HG03066 (cell line): ENCODE data around the gene SREBF1.
A peak's percentile ranks its signal among the peaks of the same experiment; 100 is the strongest.

Experiments
- ATAC-seq: cut with Tn5 transposase; IDR thresholded peaks from one replicate; pipeline ENCODE4 v1.9.1; 2021; ENCODE audit warnings: low read depth; ENCODE audit not compliant: unreplicated experiment

Gene SREBF1

DNA sequence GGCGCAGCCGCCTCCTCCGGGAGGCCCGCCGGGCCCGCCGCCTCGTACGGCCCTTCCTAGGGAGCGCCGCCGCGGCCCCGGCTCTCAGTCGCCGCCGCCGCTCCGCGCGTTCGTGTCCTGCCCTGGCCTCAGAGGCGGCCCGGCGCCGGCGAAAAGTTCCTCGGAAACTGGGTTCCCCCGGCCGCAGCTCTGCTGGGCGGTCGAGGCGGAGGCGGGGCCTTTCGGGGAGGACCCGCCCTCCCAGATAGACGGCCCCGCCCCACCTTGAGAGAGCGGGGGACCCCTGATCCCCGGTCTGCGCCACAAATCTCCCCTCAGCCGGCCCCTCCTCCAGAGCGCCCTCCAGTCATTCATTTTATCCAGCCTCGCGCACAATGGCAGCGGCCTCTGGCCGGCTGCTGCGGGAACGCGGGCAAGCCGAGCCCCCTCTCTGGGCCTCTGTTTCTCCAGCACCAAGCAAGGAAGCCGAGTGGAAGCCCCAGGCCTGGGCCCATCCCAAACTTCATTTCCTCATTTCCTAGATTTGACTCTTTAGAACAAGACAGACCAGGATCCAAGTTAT, at the start of gene SREBF1:
Gene SREBF1, minus strand, starts transcription at position 169 of the 562 bp plus-strand sequence. CDS start 169 bp downstream, outside the sequence.
- ATAC-seq = peak; percentile 34

GRCh38 chr17:17886226-17886625, 49.4 kb upstream of the SREBF1 start:
- no peak for ATAC-seq

GRCh38 chr17:17884391-17885357, 47.9 kb upstream of the SREBF1 start:
- ATAC-seq = no peak

- ATAC-seq = no peak
Observed at GRCh38 chr17:17883801-17884200, 47.0 kb upstream of the SREBF1 start.

- ATAC-seq = no peak
Observed at GRCh38 chr17:17882082-17882581, 45.3 kb upstream of the SREBF1 start.

DNA sequence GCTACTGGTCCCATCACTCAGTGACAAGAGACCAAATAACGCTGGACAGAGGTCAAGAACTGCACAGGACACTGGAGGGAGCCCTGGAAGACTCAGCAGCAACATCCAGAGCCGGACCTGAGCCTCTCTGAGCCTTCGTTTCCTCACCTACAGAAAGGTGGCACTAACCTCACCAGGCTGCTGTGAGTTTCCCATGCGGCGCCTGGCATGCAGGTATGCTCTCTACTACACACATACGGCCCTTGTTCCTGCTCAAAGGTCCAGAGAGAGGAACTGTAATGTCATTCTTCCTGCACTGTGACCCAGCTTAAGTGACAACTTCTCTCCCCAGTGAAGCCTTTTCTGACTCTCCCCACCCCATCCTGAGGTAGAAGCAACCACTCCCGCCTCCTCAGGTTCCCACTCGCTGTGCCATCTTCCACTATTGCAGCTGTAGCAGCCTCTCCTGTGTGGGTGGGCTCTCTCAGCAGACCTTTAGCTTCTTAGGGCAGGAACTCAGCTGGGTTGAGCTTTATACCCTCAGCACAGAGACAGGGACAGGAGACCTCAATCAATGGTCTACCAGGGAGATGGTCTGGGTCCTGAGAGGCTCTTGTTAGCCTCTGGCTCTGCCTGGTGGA, 43.9 kb upstream of the SREBF1 start:
- ATAC-seq = no peak

DNA sequence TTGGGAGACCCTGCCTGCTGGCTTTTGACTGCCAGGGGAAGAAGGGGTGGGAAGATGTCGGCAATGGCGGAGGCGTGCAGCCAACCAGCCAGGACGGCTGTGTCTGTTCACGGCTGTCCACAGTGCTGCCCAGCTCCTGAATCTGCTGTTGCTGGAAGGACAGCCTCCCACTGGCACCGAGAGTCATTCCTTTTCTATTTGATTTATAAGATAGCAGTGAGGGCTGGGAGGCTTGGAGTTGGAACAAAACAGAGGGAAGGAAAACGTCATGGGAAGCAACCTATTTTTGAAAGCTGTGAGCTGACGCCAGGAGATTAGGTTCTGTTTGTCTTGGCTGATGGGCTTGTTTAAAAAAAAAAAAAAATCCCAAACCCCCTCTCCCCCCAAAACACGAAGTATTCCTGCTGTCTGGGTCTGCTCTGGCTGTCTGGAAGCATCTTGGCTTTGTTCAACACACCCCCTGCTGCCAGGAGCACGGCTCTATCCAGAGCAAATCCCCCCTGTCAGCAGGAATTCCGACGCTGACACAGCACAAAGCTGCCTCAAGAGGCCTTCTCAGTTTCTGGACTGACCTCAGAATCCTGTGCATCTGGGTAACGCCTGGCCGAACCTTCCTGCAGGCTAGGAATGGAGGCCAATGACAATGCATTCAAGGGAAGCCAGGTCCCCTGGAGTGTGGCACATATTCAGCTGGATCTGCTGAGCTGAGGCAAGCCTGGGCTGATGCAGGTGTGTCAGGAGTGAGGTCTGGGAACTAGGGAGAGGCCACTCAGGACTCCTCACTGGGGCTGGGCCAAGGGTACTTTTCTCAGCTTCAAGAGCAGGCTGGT, 41.0 kb upstream of the SREBF1 start:
- ATAC-seq = no peak

DNA sequence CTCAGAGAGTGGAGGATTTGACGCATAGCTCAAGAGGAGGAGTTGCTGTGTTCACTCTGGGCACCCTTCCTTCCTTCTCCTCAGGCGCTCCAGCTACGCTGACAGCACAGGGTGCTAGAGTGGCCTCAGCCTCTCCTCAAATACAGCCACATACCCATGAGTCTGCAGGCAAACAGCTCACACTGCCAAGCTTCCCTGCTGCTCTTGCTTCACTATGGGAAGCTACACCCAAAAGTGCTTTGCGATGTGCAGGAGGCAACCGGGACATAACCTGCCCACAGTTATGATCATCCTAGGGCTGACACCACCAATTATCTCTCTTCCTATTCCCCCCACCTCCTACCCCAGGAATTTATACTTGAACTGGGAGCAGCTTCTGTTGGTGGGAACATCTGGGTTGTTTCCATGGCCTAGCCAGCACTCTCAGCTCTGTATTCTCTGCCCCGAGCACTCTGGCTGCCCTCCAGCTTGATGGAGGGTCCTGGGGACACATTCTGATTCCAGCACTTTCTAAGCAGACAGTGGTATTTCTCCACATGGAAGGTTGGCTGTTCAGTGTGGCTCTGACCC, 40.3 kb upstream of the SREBF1 start:
- no peak for ATAC-seq

GRCh38 chr17:17874478-17874877, 37.7 kb upstream of the SREBF1 start:
- ATAC-seq = no peak

DNA sequence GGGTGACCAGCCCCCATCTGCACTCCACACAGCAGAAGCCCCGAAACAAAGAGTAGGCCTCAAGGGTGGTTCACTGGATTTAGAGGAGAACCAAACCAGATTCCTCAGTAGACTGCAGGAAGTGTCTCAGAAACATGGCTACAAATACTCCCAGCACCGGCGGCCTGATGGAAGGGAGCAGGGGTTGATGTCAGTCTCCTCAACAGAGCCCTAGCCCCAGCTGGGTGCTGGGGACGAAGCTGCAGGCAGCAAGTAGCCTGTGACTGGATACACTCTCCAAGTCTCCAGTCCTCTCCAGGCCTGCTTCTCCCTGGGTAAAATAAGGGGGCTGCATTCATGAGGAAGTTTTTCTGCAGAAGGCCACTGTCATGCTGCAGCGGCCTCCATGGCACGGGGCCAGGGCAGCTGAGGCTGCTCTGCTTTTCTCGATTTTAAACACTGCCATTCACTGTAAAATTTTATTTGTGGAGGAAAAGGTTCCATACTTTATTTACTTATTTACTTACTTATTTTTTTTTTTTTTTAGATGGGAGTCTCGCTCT, 36.7 kb upstream of the SREBF1 start:
- no peak for ATAC-seq

DNA sequence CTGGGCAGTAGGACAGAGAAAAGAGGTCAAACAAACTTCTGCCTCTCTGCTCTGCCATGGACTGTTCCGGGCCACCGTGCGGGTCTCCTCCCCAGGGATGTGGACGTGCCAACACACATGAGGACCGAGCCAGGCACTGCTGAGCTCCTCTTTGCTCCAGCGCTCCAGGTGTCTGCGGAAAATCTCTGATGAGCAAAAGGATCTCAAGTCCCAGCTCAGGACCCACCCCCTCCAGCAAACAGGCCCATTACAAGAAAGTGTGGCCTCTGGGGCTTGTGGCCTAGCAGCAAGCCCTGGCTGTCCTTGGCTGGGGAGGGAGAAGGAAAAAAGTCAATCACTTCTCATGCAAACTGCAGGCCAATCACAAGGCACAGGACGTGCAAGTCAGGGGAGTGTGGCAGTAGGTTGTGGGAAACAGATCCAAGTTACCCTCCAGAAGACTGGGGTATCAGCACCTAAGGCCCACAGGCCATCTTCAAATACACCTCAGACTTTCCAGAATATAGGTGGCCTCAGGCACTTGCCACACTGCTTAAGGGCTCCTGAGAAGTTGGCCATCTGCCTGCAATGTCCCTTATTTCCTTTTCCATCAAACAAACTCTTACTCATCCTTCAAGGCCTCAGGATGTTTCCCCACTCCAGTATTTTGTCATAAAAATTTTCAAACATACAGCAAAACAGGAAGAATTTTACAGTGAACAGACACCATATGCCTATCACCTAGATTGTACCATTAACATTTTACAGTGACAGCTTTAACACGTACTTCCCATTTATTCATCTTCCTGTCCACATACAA, 36.0 kb upstream of the SREBF1 start:
- ATAC-seq = no peak

DNA sequence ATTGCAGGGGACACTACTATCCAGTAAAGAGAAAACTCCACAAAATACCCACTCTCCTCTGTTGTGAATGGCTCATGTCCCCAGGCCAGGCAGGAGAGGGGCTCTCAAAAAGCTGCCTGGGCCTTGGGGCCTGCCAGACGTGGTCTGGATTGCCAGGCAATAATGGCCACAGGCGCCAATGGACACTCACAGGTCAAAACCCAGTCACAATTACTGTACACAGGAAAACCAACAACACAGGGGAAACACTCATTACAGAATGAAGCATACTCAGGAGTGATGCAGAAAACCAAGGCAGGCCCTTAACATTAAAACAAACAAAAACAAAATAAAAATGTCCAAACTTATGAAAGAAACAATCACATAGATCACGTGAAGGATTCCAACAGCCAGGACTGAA, 35.1 kb upstream of the SREBF1 start:
- ATAC-seq = no peak

GRCh38 chr17:17870247-17870646, 33.5 kb upstream of the SREBF1 start:
- no peak for ATAC-seq

DNA sequence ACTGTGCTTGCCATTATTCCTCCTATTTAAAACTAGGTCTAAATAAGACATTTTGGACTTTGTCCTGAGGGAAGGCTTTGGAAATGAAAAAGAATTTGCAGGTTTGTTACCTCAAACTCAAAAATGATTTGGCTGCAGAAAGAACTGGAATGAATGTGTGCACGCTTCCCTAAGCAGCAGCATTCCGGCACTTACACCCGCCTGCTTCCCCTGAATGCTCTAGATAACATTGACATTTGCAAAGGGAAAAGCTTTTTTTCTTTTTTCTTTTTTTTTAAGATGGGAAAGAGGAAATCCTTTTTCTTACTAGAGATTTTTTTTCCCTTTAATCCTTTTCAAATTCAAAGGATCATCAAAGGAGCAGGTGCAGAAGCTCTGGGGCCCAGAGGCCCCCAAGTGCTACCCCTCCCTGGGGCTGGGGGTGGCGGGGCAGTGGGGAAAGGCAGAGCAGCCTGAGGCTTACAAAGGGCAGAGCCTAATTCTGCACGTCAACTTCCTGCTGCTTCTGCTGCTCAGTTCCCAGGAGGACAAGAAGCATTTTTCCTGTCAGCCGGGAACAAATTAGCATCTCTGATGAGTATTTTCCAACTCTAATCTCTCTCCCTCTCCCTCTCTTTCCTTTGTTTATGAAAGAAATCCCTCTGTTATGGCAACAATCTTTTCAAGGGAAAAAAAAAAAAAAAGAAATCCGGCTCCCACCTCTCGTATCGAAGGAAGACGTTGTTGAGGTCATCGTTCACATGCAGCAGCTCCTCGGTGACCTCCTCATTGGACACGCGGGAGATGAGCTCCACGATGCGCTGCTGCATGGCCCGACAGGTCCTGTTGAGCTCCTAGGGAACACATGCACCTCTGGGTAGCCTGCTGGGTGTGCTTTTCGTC, 32.1 kb upstream of the SREBF1 start:
- no peak for ATAC-seq

DNA sequence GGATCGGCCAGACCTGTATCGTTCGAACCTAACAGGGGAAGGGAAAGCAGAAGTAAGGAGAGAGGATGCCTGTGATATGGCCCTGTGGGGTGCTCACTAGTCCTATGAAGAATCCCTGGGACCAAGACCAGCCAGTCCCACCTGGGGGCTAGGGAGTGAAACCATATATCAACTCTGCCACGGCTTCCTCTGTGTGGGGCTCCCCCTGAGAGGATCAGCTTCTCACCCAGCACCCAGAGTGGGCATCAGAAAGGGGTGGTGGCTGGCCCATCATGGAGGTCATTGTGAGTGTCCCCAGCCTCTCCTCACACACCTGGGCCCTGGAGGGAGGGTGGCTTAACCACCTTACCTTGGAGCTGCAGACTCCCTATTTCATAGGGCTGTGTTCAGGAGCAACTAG, 30.1 kb upstream of the SREBF1 start:
- ATAC-seq = no peak

DNA sequence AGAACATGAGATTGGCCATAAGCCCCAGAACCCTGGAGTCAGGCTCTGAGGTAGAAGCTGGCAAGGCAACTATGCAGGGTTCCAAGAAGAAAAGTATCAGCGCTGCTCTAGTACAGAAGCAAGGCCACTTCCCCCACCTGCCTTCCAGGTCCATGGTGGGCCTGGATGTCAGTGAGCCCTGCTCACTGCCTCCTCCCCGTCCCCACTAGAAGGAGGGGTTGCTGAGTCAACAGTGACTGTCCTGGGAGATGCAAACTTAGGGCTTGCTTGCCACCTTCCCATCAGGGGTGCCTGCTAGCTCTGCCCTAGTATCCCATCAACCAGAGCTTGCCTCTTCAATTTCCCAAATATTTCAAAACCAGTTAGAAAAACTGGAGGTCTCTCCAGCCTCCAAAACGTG, 29.6 kb upstream of the SREBF1 start:
- no peak for ATAC-seq

DNA sequence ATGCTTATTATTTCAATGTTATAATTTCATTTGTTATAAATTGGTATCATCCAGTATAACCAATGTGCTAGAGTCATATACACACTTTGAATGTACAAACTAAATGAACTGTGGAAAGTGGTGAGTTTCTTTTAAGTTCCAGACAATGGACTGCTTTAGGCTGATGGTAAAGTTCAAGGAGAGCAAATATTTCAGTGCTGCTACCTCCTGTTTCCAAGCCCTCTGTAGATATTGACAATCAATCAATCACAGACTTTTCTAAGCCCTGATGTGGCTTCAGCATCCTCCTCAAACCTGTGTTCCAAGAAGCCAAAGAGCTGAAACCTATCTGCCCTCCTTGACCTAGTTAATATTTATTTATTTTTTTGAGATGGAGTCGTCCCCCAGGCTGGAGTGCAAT, 28.2 kb upstream of the SREBF1 start:
- no peak for ATAC-seq

GRCh38 chr17:17860766-17861107, 24.0 kb upstream of the SREBF1 start:
- no peak for ATAC-seq
